ENCODE results near the gene MATR3. TPM values are rescaled to one million over a fixed set of nuclear protein-coding genes. Genes with fewer than 3 reads are reported as not detected.

MATR3 gene
- polyA plus RNA-seq, 1 experiment, result 76.5 TPM

DNA sequence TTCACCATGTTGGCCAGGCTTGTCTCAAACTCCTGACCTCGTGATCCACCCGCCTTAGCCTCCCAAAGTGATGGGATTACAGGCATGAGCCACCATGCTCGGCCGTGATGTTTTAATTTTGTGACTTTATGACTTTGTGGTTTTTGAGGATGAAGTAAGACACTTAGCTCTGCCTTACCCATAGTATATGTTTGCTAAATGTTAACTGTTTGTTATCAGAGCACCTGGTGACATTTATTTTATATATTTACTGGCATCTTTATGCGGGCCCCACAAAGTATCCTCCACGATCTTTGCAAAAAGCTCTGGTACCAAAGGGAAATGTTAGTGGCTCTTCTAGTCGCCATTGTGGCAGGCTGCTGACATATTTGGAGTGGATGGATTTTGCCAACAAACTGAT, 82.8 kb downstream of the MATR3 start:
- Histone ChIP-seq H3K27me3 (ENCODE audit: control insufficient read depth, insufficient read depth, low read length) (no peaks in the 10 kb centered on the region), H3K36me3 (ENCODE audit: control insufficient read depth, insufficient read depth, low read length) (no peaks in the 10 kb centered on the region; the same call in none of the 2 replicates), H3K4me3 (ENCODE audit: low read depth, low read length) (no peak overlapping the region)
- CTCF ChIA-PET, result no interaction called here
- TF ChIP-seq, protein P1, sequence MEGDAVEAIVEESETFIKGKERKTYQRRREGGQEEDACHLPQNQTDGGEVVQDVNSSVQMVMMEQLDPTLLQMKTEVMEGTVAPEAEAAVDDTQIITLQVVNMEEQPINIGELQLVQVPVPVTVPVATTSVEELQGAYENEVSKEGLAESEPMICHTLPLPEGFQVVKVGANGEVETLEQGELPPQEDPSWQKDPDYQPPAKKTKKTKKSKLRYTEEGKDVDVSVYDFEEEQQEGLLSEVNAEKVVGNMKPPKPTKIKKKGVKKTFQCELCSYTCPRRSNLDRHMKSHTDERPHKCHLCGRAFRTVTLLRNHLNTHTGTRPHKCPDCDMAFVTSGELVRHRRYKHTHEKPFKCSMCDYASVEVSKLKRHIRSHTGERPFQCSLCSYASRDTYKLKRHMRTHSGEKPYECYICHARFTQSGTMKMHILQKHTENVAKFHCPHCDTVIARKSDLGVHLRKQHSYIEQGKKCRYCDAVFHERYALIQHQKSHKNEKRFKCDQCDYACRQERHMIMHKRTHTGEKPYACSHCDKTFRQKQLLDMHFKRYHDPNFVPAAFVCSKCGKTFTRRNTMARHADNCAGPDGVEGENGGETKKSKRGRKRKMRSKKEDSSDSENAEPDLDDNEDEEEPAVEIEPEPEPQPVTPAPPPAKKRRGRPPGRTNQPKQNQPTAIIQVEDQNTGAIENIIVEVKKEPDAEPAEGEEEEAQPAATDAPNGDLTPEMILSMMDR (IDR thresholded peaks at IDR 0.05; ENCODE audit: insufficient read depth, low read depth, low read length), result no peak
- POLR2A ChIA-PET, result interaction anchor here (0.7 kb wide), 1 partner anchor 30 kb away, joined by 3 read pairs; no protein-coding TSS in a partner anchor
- DNase-seq (ENCODE audit: low read depth), result no peak

DNA sequence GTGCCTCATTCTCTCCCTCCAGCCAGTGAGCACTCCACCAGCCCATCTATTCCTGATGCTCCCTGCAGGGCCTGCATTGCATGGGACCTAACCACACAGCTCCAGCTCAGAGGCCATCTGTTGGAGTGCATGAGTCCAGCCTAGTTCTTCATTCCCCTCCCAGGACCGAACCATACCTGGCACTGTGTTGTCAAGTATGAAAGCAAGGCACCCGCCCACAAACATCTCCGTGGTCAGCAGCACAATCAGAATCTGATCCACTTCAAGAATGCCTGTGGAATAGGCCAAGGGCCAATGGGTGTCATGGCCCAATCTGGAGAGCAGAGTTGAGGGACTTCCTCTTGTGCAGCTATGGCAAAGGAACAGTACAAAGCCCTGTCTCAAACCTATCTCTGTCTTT, 83.7 kb downstream of the MATR3 start:
- DNase-seq (ENCODE audit: low read depth), result no peak
- H3K27me3 ChIP-seq (ENCODE audit: control insufficient read depth, insufficient read depth, low read length), result no peaks in the 10 kb centered on the region
- no peak overlapping the region for H3K4me3 ChIP-seq (ENCODE audit: low read depth, low read length)
- POLR2A ChIA-PET, result no interaction called here
- CTCF ChIA-PET, result no interaction called here
- TF ChIP-seq, protein P1 (IDR thresholded peaks at IDR 0.05; ENCODE audit: insufficient read depth, low read depth, low read length), result no peak
- H3K36me3 ChIP-seq (ENCODE audit: control insufficient read depth, insufficient read depth, low read length), result no peaks in the 10 kb centered on the region; the same call in none of the 2 replicates

DNA sequence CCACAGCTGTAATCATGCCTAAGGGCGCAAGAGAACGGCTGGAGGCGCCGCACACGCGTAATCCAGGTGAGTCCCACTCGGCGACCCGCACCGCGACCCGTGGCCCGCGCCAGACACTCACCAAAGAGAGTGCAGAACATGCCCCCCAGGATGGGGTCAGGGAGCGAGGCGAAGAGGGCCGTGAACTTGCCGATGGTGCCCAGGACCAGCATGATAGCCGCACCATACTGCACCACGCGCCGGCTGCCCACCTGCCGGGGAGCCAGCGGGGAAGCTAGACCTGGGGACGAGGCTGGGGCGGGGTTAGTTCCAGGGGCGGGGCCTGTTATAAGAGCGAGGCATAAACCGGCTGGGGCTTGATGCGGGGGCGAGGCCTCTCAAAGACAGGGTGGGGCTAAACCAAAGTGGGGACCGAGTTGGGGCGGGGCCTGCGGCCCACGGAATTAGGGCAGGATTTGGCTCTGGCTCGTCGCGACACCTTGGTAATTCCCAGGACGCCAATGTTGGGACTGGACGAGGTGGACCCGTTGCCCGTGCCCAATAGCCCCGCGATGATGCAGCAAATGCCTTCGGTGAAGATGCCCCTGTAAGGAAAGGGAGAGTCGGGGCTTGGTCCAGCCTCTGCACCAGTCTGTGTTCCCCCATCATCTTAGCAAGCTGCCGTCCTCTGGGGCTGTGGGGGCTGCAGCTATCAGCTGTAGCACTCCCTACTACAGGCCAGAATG, 84.7 kb downstream of the MATR3 start:
- TF ChIP-seq, protein P1 (IDR thresholded peaks at IDR 0.05; ENCODE audit: insufficient read depth, low read depth, low read length), result no peak
- CTCF ChIA-PET, result no interaction called here

DNA sequence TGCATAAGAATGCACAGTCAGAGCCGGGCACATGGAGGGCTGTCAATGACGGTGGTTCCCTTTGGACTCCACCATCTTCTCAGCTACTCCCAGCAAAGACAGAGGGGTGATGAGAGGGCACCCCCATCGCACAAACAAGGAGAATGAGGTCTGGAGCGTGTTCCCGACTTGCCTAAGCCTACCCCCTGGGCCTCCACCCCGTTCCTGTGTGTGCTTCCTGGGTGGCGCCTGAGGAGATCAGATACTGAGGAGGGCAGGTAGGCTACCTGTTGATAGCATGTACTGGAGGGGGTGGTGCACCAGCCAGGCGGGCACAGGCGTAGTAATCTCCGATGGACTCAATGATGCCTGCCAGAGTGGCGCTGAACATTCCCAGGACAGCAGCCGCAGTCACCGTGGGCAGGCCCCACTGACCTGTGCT, 85.4 kb downstream of the MATR3 start:
- TF ChIP-seq, protein P1 (IDR thresholded peaks at IDR 0.05; ENCODE audit: insufficient read depth, low read depth, low read length), result no peak
- no peak for DNase-seq (ENCODE audit: low read depth)
- Histone ChIP-seq H3K36me3 (ENCODE audit: control insufficient read depth, insufficient read depth, low read length) (no peaks in the 10 kb centered on the region; the same call in 1 of the 2 replicates), H3K4me3 (ENCODE audit: low read depth, low read length) (no peak overlapping the region), H3K27me3 (ENCODE audit: control insufficient read depth, insufficient read depth, low read length) (no peaks in the 10 kb centered on the region)
- ChIA-PET POLR2A (no interaction called here), CTCF (no interaction called here)

More for the DNA sequence above, 84.7 kb downstream of the MATR3 start:
- no peaks in the 10 kb centered on the region; the same call in none of the 2 replicates for H3K36me3 ChIP-seq (ENCODE audit: control insufficient read depth, insufficient read depth, low read length)
- POLR2A ChIA-PET, result no interaction called here
- no peak overlapping the region for H3K4me3 ChIP-seq (ENCODE audit: low read depth, low read length)
- no peaks in the 10 kb centered on the region for H3K27me3 ChIP-seq (ENCODE audit: control insufficient read depth, insufficient read depth, low read length)
- no peak for DNase-seq (ENCODE audit: low read depth)

DNA sequence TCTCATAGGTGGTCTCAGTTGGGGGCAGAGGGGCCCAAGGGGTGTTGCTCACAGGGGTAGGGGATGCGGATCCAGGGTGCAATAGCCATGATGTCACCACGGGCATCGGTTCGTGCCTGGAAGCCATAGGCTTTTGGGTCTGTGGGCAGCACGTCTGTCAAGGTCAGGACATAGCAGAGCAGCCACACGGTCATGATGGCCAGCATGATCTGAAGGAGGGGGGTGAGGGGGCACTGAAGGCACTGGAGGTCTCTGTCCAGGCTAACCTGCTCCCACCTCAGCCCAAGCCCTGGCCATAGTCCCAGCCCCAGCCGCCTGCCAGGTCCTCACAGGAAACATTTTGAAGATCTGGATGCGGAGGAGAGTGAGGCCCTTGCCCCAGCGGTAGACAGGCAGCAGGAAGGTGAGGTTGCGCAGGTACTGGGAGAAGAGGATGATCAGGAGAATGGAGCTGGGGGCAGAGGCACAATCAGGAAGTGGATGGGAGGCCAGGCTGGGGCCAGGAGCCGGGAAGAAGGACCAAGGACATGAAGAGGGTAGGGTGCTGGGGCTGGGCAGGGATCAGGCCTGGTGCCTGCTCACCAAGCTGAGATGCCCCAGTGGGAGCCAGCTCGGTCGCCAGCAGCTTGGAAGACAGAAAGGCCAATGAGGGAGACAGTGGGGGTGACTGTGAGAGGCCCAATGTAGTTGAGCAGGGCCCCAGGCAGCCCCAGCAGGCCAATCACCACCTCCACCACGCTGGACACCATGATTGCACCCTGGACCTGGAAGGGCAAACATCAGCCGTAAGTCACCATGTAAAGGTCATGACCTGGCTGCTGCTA, 86.3 kb downstream of the MATR3 start:
- Histone ChIP-seq H3K4me3 (ENCODE audit: low read depth, low read length) (no peak overlapping the region), H3K27me3 (ENCODE audit: control insufficient read depth, insufficient read depth, low read length) (no peaks in the 10 kb centered on the region), H3K36me3 (ENCODE audit: control insufficient read depth, insufficient read depth, low read length) (no peaks in the 10 kb centered on the region; the same call in 1 of the 2 replicates)
- ChIA-PET POLR2A (no interaction called here), CTCF (no interaction called here)
- DNase-seq (ENCODE audit: low read depth), result no peak
- TF ChIP-seq, protein P1 (IDR thresholded peaks at IDR 0.05; ENCODE audit: insufficient read depth, low read depth, low read length), result no peak
